22Rv1 (cell line): ENCODE measurements around the gene DOC2B.
"Not testable (repeated sequence)": the region's sequence is repeated elsewhere in the genome, so short reads cannot be mapped to it uniquely, and the experiment has no call there.

Experiments
- H3K27ac ChIP-seq: fragments of 450-650 bp; 2 replicates; pipeline ENCODE4 v1.5.1; 2017
- ZFX ChIP-seq: fragments of 450-650 bp; IDR thresholded peaks from 2 replicates; pipeline ENCODE4 v1.6.1; 2017; ENCODE audit warnings: antibody characterized with exemption, borderline replicate concordance
- TF ChIP-seq, protein P1 (sequence below): fragments of 450-650 bp; IDR thresholded peaks from 2 replicates; pipeline ENCODE4 v1.5.1; 2017; ENCODE audit warnings: mild to moderate bottlenecking

The DOC2B gene

DNA sequence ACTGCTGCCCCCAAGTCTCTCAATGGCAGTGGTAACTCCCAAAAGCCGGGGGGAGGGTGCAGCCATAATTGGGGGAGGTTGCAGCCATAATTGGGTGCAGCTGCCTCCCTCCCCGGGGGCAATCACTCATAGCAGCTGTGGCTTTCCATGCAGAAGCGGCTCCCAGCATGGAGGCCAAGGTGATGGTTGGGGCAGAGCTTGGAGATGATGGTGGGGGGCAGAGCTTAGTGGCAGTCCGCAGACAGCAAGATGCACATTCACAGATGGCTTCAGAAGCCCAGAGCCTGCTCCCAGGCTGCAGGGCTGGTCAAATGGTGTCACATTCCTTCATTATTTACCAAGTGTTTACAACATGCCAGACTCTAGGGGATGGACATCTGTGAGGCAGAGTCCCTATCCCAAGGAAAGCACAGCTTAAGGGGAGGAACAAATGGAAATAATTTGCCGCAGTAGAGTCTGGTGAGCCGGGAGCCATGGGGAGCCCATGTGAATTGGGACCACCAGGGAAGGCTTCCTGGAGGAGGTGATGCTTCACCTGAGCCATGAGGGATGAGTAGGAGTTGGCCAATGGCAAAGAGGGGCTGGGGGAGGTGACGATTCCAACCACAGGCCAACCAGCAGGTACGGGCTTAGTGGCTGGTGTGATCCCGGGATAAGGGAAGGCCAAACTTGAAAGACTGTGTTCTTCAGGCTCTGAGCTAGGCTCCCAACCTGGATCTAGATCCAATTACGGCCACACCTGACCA lies 8.1 kb downstream of the DOC2B start:
- no peak overlapping the region for H3K27ac ChIP-seq
- TF ChIP-seq, protein P1, sequence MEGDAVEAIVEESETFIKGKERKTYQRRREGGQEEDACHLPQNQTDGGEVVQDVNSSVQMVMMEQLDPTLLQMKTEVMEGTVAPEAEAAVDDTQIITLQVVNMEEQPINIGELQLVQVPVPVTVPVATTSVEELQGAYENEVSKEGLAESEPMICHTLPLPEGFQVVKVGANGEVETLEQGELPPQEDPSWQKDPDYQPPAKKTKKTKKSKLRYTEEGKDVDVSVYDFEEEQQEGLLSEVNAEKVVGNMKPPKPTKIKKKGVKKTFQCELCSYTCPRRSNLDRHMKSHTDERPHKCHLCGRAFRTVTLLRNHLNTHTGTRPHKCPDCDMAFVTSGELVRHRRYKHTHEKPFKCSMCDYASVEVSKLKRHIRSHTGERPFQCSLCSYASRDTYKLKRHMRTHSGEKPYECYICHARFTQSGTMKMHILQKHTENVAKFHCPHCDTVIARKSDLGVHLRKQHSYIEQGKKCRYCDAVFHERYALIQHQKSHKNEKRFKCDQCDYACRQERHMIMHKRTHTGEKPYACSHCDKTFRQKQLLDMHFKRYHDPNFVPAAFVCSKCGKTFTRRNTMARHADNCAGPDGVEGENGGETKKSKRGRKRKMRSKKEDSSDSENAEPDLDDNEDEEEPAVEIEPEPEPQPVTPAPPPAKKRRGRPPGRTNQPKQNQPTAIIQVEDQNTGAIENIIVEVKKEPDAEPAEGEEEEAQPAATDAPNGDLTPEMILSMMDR, result no peak
- no peak for TF ChIP-seq ZFX

DNA sequence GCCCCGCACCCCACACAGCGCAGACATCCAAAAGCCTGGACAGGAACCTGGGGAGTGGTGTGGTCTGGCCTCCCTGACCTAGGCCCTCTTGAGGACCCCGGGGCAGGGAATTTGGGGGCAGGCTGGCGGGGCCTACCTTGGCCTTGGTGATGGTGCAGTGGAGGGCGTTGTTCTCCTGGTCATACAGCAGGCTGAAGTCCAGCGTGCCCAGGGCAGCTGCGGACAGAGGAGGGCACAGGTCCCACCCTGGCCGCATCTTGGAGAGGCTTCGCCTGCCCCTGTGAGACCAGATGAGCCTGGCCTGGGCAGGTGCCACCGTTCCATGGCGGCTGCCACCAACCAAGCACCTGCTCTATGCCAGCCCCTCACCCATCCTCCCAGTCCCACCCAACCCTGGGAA lies 9.0 kb downstream of the DOC2B start:
- H3K27ac ChIP-seq, result no peak overlapping the region

DNA sequence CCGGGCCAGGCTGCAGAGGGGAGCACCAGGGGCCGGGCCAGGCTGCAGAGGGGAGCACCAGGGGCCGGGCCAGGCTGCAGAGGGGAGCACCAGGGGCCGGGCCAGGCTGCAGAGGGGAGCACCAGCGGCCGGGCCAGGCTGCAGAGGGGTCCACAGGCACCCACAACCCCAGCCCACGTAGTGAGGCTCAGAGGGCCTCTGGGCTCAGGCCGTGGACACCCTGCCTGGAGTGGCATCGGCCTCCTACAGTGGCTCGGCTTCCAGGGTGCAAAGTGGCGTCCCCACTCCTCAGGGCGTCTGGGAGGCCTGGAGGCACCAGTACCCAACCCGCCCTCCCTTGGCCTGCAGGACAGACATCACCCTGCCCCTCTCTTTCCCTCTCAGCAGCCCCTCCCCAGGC lies 9.6 kb downstream of the DOC2B start:
- H3K27ac ChIP-seq, result no peak overlapping the region
- TF ChIP-seq ZFX, result no peak
- TF ChIP-seq, protein P1, result no peak

More for the DNA sequence above, 9.0 kb downstream of the DOC2B start:
- no peak for TF ChIP-seq ZFX
- TF ChIP-seq, protein P1, result no peak

DNA sequence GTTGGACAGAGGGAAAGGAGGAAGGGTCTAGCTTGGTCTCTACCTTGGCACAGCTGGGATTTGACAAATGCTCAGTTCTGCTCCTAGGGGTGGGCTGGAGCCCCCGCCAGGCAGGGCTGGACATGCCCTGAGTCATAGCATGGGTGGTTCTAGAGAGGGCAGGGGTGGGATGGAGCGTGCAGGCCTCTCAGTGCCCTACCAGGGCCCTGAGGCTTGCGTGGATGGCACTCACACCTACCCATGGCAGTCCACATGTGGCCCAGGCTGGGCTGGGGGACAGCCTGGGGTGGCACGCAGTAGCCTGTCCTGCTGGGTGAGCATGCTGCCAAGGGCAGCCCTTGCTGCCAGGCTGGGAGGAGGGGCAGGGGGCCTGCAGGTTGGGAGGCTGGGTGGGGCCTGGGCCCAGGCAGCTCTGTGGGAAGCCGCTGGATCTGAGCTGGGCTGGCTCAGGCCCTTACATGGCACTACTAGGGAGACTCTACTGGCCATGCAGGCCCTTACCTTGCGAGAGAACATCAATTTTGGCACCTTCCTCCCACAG lies 11.2 kb downstream of the DOC2B start:
- no peak overlapping the region for H3K27ac ChIP-seq
- no peak for TF ChIP-seq ZFX
- TF ChIP-seq, protein P1, result no peak

DNA sequence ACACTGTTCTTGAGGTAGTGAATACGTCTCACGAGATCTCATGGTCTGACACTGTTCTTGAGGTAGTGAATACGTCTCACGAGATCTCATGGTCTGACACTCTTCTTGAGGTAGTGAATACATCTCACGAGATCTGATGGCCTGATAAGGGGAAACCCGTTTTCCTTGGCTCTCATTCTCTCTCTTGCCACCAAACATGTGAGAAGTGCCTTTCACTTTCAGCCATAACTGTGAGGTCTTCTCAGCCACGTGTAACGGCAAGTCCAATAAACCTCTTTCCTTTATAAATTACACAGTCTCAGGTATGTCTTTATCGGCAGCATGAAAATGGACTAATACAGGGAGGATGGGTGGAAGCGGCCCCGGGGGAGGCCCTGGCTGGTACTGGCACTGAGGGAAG lies 12.8 kb downstream of the DOC2B start:
- not testable (repeated sequence) for H3K27ac ChIP-seq

DNA sequence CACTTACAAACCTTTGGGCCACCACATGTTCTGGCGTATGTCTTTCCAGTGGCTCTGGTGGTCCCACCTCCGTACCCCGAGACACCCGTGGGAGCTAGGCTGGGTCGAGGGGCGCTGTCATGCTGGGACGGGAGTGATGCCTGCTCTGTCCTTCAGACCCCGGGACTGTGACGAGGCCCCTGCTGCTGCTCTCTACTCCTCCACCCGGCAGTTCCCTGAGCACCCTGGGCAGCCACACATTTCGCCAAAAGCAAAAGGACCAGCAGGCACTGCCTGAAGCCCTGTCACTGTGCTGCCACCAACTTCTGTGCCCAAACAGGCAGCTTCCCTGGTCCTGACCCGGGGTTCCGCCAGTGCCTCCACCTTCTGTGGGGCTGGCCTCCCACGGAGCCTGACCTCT lies 15.5 kb downstream of the DOC2B start:
- H3K27ac ChIP-seq, result no peak overlapping the region
- TF ChIP-seq, protein P1, result no peak
- TF ChIP-seq ZFX, result no peak

DNA sequence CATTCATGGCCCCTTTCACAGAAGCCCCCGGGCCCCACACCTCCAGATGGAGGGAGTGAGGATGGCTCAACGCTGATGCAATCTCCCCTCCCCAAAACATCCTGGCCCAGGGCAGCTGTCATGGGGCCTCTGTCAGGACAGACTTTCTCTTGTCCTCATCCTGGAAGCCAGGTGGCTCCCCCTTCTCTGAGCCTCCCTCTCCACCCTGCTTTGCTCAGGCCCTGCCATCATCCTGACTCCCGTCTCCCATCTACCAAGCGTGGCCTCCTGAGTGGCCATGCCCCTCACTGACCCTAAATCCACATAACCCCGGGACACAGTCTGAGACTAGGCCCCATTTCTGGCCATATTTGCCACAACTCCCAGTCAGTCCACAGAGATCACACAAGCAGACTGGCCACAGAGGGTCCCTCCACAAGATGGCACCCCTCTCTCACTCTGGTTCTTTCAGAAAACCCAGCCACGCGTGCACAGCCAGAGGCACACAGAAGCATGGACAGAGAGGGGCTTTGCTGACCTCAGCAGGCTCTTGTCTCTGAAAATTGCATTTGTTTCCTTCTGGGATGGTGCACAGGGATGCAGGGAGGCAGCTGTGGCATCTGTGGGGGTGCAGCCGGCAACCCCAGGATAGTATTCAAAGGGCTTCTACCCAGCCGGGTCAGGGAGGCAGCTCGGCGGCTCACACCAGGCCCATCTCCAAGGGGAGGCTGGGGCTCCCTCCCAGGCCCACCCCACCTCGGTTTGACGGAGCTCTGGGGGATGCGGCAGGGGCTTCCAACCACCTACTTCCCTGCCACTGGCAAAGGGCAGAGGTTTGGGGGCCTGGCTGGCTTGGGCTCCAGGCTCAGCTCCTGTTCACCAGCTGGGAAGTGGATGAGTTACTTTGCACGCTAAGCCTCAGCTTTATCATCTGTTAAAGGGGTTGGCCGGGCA lies 16.9 kb downstream of the DOC2B start:
- TF ChIP-seq, protein P1, result no peak
- TF ChIP-seq ZFX, result no peak
- no peak overlapping the region for H3K27ac ChIP-seq
